OCI-LY7 (cell line): ENCODE measurements around the gene SLC43A1. TPM values are rescaled to one million over a fixed set of nuclear protein-coding genes. Genes with fewer than 3 reads are reported as not detected.

ENCODE experiments used
- BruUV-seq: library from RNA; stranded (reverse); fragments of 400-500 nt; replicated peaks from 2 replicates; lab custom pipeline; 2021; lab: Mats Ljungman, UMichigan
- CTCF ChIA-PET: fragments of 300-600 bp; sonication (Branson Sonifier 250); formaldehyde crosslinking; loops from one replicate; lab custom pipeline; 2022; ENCODE audit warnings: antibody characterized with exemption; ENCODE audit not compliant: unreplicated experiment; lab: Charles Lee
- POLR2A ChIA-PET: fragments of 300-600 bp; sonication (Branson Sonifier 250); formaldehyde crosslinking; loops from one replicate; lab custom pipeline; 2022; ENCODE audit warnings: antibody characterized with exemption; lab: Charles Lee
- DNase-seq: peaks from one replicate; pipeline ENCODE4 v3.0.0-alpha.2; 2015; ENCODE audit warnings: low spot score
- H2AFZ ChIP-seq: fragments of 200-600 bp; sonication (generic), shearing (Covaris generic); 2 replicates; pipeline ENCODE4 v1.6.1; 2014; ENCODE audit warnings: mild to moderate bottlenecking, antibody characterized with exemption, low read length, moderate library complexity
- H3K27ac ChIP-seq: fragments of 200-600 bp; sonication (generic); 2 replicates; pipeline ENCODE4 v1.5.1; 2014; ENCODE audit warnings: mixed run types, low read depth, mild to moderate bottlenecking, moderate library complexity, low read length, inconsistent platforms; ENCODE audit not compliant: poor library complexity, severe bottlenecking
- H3K36me3 ChIP-seq: fragments of 200-600 bp; sonication (generic); 2 replicates; pipeline ENCODE4 v1.6.1; 2014; ENCODE audit warnings: mild to moderate bottlenecking, antibody characterized with exemption, low read length, moderate library complexity, mixed read lengths; ENCODE audit not compliant: insufficient read depth
- H3K4me1 ChIP-seq: fragments of 200-600 bp; sonication (generic); 2 replicates; pipeline ENCODE4 v1.5.1; 2014; ENCODE audit warnings: mild to moderate bottlenecking, low read length; ENCODE audit not compliant: insufficient read depth, poor library complexity, severe bottlenecking
- H3K4me2 ChIP-seq: fragments of 200-600 bp; sonication (generic); 2 replicates; pipeline ENCODE4 v1.6.1; 2014; ENCODE audit warnings: mild to moderate bottlenecking, low read length
- H3K4me3 ChIP-seq: fragments of 200-600 bp; sonication (generic); 2 replicates; pipeline ENCODE4 v1.5.1; 2014; ENCODE audit warnings: mild to moderate bottlenecking, low read depth, low read length; ENCODE audit not compliant: poor library complexity, severe bottlenecking
- H3K79me2 ChIP-seq: fragments of 200-600 bp; sonication (generic); 2 replicates; pipeline ENCODE4 v1.6.1; 2016; ENCODE audit warnings: low read depth, mild to moderate bottlenecking, low read length, moderate library complexity, mixed read lengths; ENCODE audit not compliant: insufficient read depth
- H3K9me2 ChIP-seq: fragments of 200-600 bp; sonication (generic); 2 replicates; pipeline ENCODE4 v1.6.1; 2016; ENCODE audit warnings: mild to moderate bottlenecking, low read length, mixed read lengths; ENCODE audit not compliant: insufficient read depth
- H3K9me3 ChIP-seq: fragments of 200-600 bp; sonication (generic); 2 replicates; pipeline ENCODE4 v1.6.1; 2014; ENCODE audit warnings: mild to moderate bottlenecking, mixed run types, low read length, mixed read lengths
- H4K20me1 ChIP-seq: fragments of 200-600 bp; sonication (generic); 2 replicates; pipeline ENCODE4 v1.6.1; 2014; ENCODE audit warnings: mild to moderate bottlenecking, antibody characterized with exemption, low read length, moderate library complexity, mixed read lengths; ENCODE audit not compliant: insufficient read depth
- CTCF ChIP-seq: fragments of 200-600 bp; sonication (generic); conservative IDR thresholded peaks from 2 replicates; pipeline ENCODE4 v1.5.1; 2014; ENCODE audit warnings: mild to moderate bottlenecking, antibody characterized with exemption, low read length, moderate library complexity, mixed read lengths
- EZH2phosphoT487 ChIP-seq: fragments of 200-600 bp; sonication (generic); IDR thresholded peaks from 2 replicates; pipeline ENCODE4 v1.6.1; 2018; ENCODE audit warnings: low read depth, borderline replicate concordance, mild to moderate bottlenecking, mixed run types, antibody characterized with exemption, low read length, moderate library complexity, mixed read lengths
- intact Hi-C: fragments of 100-400 bp; cut with micrococcal nuclease; formaldehyde crosslinking; loops from one replicate; pipeline ENCODE4 v1.10.0; 2022; ENCODE audit not compliant: unreplicated experiment
- total RNA-seq, 2 experiments: library from RNA; depleted of rRNA in 1 of 2; stranded (reverse); fragments of >200 nt in 1 of 2; shearing (Covaris generic) in 1 of 2; gene quantifications; 2 replicates each; pipeline ENCODE4 v1.2.3, GENCODE V29; 2014 to 2022

The SLC43A1 gene
- total RNA-seq, 2 experiments from 2014 or later = 61.1 to 78.6 TPM

GRCh38 chr11:57530596-57531507 is 15.3 kb upstream of the SLC43A1 start, which contains the start of gene TIMM10:
Gene TIMM10 (minus strand): TSS chr11:57530754. CDS start chr11:57530189, 565 bp downstream.
- H3K9me2 ChIP-seq = no peaks in the 10 kb centered on the region
- peak within 1 kb of the TSS; percentile 74 for H3K27ac ChIP-seq
- peak within 1 kb of the TSS; percentile 93 for H3K4me2 ChIP-seq
- TSS peak; percentile 93 for BruUV-seq
- ChIA-PET POLR2A (interaction anchor here (0.6 to 7.2 kb wide), 6 partner anchors 12 to 118 kb away, joined by 3 to 56 read pairs (median 3); partner anchors contain the start of gene SLC43A1), CTCF (interaction anchor here (1.3 to 1.7 kb wide), 2 partner anchors 38 to 73 kb away, joined by 4 to 5 read pairs; no protein-coding TSS in a partner anchor)
- peaks cover 32% of the 10 kb centered on the region for H3K79me2 ChIP-seq
- peak; percentile 99 for DNase-seq
- H3K9me3 ChIP-seq = no peaks in the 10 kb centered on the region
- peak; percentile 32 for TF ChIP-seq CTCF
- TF ChIP-seq EZH2phosphoT487 = no peak
- peaks cover 41% of the 10 kb centered on the region for H3K36me3 ChIP-seq
- H4K20me1 ChIP-seq = 0 out of 2 replicates have a peak, but pooled peaks cover 13% of the 10 kb centered on the region
- peak within 1 kb of the TSS; percentile 97 for H3K4me3 ChIP-seq
- intact Hi-C loops = loop anchor here (1.0 to 5.0 kb wide), 6 partner anchors 36 to 210 kb away; partner anchors contain the start of genes MED19, SELENOH, TMX2 and UBE2L6
- peaks cover 31% of the 10 kb centered on the region for H3K4me1 ChIP-seq
- peak within 1 kb of the TSS; percentile 96 for H2AFZ ChIP-seq

- no TSS peak for BruUV-seq
- Histone ChIP-seq H4K20me1 (0 out of 2 replicates have a peak, but pooled peaks cover 13% of the 10 kb centered on the region), H3K4me1 (peaks cover 31% of the 10 kb centered on the region), H3K79me2 (peaks cover 32% of the 10 kb centered on the region), H3K27ac (peak overlapping the region; percentile 65), H2AFZ (peak overlapping the region; percentile 29; the same call in 1 of the 2 replicates), H3K9me2 (no peaks in the 10 kb centered on the region), H3K9me3 (no peaks in the 10 kb centered on the region), H3K4me2 (peak overlapping the region; percentile 93), H3K36me3 (peaks cover 47% of the 10 kb centered on the region), H3K4me3 (peak overlapping the region; percentile 97)
- ChIA-PET POLR2A (interaction anchor here (1.0 to 7.2 kb wide), 3 partner anchors 12 to 37 kb away, joined by 3 to 56 read pairs (median 34); partner anchors contain the start of gene SLC43A1), CTCF (interaction anchor here (1.7 to 6.1 kb wide), 2 partner anchors 37 to 73 kb away, joined by 4 to 60 read pairs; no protein-coding TSS in a partner anchor)
- intact Hi-C loops = loop anchor here (1.0 to 5.0 kb wide), 6 partner anchors 37 to 211 kb away; partner anchors contain the start of genes MED19, SELENOH, TMX2 and UBE2L6
- peak; percentile 25 for DNase-seq
- no peak for TF ChIP-seq EZH2phosphoT487
- TF ChIP-seq CTCF = no peak
These were observed 14.7 kb upstream of the SLC43A1 start for GRCh38 chr11:57530215-57530595.
